G401 (cell line): ENCODE results near the gene TEX38. TPM values are rescaled to one million over a fixed set of nuclear protein-coding genes. Genes with fewer than 3 reads are reported as not detected.
A peak's percentile ranks its signal among the peaks of the same experiment; 100 is the strongest.
"Not testable (repeated sequence)": the region's sequence is repeated elsewhere in the genome, so short reads cannot be mapped to it uniquely, and the experiment has no call there.

Experiments used
- DNase-seq: peaks from one replicate; pipeline ENCODE4 v3.0.0-alpha.2; 2015; ENCODE audit warnings: low spot score
- in situ Hi-C: cut with HindIII; loops from 2 replicates; pipeline ENCODE4 v1.10.0; 2016; ENCODE audit warnings: low sequenced_read_pairs, mixed read lengths
- total RNA-seq: library from RNA; depleted of rRNA; stranded (reverse); fragments of >200 nt; shearing (Covaris generic); gene quantifications from 2 replicates; pipeline ENCODE4 v1.2.3, GENCODE V29; 2014; rRNA removed

Gene TEX38
- total RNA-seq, 1 experiment from 2014 or later: not detected

DNA sequence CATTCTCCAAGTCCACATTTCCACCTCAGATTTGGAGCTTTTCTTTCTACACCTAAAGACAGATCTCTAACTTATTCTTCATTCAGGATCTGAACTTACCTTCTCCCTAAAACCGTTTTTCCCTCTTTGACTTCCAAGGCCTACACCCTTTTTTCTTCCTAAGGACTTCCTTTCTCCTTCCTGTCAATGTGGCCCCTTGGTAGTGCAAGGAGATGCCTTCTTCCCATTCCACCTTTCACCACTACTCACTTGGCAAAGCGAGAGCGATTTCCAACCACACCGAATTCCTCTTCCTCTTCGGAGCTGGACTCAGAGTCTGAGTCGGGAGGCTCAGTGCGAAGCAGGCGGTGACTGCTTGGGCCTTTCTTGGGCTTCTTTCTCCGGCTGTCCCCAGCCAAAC lies 46.0 kb downstream of the TEX38 start:
- in situ Hi-C loops: no loop called here
- DNase-seq: no peak

DNA sequence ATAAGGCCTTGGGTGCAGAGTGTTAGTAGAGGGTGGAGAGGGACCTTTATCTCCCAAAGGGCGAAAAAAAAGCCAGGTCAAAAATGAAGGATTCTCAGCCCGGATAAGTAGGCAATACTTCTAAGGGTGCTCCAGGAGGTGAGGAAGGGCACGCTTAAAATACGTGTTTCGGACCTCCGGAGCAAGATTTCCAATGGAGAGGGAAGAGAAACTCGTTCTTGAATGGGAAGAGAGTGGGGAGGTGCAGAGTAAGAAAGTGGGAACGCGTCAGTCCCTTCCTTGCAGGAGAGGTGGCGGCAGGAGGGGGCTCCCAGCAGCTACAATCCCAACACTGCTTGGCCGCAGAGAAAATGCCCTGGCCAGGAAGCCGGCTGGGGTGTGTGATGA lies 46.7 kb downstream of the TEX38 start:
- in situ Hi-C loops: no loop called here
- no peak for DNase-seq

DNA sequence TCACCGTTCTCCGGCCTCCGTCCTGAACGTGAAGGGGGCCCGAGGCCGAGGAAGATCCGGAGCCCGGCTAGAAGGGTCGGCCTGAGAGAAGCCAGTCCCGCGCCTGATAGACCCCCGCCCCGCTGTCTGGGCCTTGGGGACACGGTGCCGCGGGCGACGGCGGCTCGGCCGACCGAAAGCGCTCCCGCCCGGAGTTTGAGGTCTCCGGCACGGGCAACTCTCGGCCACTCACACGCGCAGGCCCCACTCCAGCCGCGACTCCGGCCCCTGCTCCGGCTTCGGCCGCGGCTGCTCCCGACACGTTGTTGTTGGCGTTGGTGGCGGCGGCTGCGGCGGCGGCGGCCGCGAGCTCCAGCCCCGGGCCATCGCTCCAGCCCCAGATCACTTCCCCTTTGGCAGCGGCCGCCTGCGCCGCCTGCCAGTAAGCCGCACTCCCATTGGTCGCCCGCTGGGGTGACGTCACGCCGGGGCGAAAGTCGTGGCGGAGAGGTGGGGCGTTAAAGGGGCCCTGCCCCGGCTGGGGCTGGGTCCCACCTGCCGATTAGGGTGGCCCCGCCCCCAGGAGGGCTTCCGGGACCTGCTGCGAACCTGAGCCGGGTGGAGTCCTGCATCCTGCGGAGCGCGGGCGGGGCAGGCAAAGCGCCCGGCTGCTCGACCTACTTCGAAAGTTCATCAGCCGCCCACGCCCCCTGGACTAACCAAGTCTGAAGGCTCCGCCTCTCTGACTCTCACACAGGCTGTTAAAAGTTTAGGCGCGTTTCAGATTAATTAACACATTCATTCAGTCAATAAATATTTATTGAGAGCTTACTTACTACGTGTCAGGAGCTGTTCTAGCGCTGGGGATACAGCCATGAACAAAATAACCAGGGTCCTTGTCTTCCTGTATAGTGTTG lies 47.3 kb downstream of the TEX38 start, which contains the start of gene EFCAB14:
Gene EFCAB14, minus strand, starts transcription at position 388 of the 896 bp plus-strand sequence. CDS start 1,027 bp downstream, outside the sequence.
- in situ Hi-C loops: no loop called here
- peak; percentile 89 for DNase-seq

DNA sequence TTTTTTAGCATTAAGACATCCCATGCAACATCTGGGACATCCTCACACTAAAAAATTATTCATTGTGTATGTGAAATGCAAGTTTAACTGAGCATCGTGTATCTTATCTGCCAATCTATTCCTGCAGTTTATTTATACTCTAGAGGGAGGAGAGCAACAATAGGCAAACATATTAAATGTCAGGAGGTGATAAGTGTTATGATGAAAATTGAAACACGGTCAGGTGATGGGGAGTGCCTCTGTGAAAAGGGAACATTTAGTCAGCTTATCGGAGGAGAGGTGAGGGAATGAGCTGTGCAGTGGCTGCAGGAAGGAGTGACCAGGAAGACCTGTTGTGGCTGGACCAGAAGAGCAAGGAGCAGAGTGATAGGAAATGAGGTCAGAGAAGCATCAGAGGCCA lies 48.0 kb downstream of the TEX38 start:
- in situ Hi-C loops: no loop called here
- DNase-seq: peak; percentile 13

DNA sequence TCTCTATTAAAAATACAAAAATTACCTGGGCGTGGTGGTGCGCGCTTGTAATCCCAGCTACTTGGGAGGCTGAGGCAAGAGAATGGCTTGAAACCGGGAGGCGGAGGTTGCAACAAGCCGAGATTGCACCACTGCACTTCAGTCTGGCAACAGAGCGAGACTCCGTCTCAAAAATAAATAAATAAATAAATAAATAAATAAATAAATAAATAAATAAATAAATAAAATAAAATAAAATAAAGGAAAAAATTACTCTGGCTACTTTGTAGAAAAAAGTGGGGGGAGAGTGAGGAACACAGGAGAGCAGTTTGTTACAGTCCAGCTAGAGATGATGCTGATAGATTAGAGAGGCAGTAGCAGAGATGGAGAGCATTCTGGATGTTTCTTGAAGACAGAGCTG lies 48.7 kb downstream of the TEX38 start:
- in situ Hi-C loops, DNase-seq: not testable (repeated sequence)

DNA sequence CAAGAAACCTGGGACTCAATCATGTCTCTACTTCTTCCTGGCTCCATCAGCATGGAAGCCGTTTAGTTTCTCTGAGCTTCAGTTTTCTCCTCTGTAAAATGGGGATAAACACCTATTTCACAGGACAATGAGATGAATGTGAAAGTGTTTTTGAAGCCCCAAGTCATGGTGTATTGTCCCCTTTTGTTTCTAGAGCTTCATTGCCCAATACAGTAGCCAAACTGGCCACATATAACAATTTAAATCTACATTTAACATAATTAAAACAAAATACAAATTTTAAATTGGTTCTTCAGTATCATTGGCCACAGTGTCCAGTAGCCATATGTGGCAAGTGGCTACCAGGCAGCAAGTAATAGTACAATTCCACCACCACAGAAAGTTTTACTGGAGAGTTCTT lies 49.5 kb downstream of the TEX38 start:
- in situ Hi-C loops: no loop called here
- DNase-seq: no peak

DNA sequence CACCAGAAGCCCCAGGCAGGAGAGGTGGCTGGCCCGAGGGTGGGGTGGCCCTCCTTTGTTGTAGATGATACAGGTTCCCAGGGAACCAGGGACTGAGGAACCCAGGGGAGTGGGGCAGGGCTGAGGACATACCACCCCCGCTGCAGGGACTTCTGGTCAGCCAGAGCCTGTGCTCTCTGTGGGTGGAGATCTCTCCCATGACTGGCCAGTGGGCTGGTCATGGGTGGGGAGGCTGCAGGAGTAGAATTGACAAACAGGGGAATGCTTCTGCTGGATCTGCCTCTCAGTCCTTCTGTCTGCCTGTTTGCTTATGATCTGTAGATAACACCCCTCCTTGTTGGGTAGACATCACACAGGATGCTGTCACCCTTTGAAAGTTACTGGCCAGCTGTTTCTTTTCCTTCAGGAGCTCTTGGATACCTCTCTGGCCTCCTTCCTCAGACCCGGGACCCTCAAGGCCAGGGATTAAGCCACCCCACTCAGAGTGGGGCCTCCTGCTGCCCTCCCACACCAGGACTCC lies 50.1 kb downstream of the TEX38 start:
- DNase-seq: no peak
- in situ Hi-C loops: no loop called here

Other genes with a start within 250 kb of the TEX38 start
- gene DMBX1, start 182.0 kb upstream of the TEX38 start, total RNA-seq: 0.20 and 1.0 TPM in 2 replicates
- not detected in 2 replicates for gene KNCN, start 120.2 kb upstream of the TEX38 start, total RNA-seq
- 21.4 and 34.5 TPM in 2 replicates for gene MKNK1, start 67.6 kb upstream of the TEX38 start, total RNA-seq
- 4.0 and 6.8 TPM in 2 replicates for gene MOB3C, start 55.0 kb upstream of the TEX38 start, total RNA-seq
- 96.9 and 115 TPM in 2 replicates for gene ATPAF1, start 3.5 kb upstream of the TEX38 start, total RNA-seq
- 18.0 and 28.8 TPM in 2 replicates for gene EFCAB14, start 47.3 kb downstream of the TEX38 start, total RNA-seq
- not detected in 2 replicates for gene CYP4B1, start 127.2 kb downstream of the TEX38 start, total RNA-seq